HG03571 (cell line): ENCODE data around the gene SYTL2.
"Not testable (repeated sequence)": the region's sequence is repeated elsewhere in the genome, so short reads cannot be mapped to it uniquely, and the experiment has no call there.

Experiments
- ATAC-seq: cut with Tn5 transposase; IDR thresholded peaks from one replicate; pipeline ENCODE4 v1.9.1; 2021; ENCODE audit not compliant: unreplicated experiment

The SYTL2 gene

GRCh38 chr11:85810871-85811611 is at the start of gene SYTL2:
Gene SYTL2, minus strand, starts transcription at chr11:85811141. Its CDS starts 53,416 bp downstream, at chr11:85757725.
- peak; percentile 76 for ATAC-seq

DNA sequence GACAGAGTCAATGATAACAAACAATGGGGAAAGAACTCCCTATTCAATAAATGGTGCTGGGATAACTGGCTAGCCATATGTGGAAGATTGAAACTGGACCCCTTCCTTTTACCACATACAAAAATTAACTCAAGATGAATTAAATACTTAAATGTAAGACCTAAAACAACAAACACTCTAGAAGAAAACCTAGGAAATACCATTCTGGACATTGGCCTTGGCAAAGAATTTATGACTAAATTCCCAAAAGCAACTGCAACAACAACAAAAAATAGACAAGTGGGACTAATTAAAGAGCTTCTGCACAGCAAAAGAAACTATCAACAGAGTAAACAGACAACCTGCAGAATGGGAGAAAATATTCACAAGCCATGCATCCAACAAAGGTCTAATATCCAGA is 48.6 kb upstream of the SYTL2 start:
- not testable (repeated sequence) for ATAC-seq

DNA sequence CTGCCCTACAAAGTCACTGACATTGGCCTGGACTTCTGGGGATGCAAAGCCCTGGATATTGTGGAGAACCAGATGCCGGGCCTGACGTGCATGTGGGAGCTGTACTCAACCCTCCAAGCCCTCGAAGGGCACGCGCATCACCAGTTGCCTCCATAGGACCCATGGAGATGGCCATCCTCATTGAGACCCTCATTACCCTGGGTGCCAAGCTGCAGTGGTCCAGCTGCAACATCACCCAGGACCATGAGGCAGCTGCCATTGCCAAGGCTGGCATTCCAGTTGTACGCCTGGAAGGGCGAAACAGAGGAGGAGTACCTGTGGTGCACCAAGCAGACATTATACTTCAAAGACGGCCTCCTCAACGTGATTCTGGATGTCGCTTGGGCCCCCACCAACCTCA is 46.2 kb upstream of the SYTL2 start:
- ATAC-seq: no peak

DNA sequence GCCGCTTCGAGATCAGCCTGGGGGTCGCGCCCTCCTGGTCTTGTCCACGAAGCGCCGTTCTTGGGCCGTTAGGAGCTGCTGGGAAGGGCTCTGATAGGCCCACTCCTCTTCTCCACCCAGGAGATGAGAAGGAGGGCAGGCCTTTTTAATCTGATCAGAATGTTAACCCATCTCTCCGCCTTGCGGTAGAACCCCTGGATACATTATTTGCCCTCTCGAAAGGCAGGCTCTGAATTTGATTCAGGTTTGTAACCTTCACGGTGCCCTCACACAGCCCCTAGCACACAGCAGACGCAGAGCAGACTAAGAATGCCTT is 44.4 kb upstream of the SYTL2 start, which contains the start of gene CCDC83:
CCDC83 (plus strand) TSS at position 43 of the 316 bp plus-strand sequence. CDS start 9,741 bp downstream, outside the sequence.
- no peak for ATAC-seq

GRCh38 chr11:85854557-85855340 is 43.8 kb upstream of the SYTL2 start:
- peak; percentile 100 for ATAC-seq

DNA sequence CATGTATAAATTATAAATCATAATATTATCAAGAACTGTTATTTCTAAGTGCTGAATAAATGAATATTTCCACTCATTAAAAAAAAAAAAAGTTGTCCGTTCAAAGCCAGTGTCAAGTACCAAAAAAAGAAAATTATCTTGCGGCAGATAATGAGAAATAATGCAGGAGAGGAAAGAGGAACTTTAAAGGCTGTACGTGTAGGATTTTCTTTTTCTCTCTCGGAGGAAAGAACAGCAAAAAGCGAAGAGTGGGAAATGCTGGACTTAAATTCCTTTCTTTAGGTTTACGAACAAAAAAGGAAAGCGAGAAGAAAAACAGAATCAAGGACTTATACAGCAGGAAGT is 43.2 kb upstream of the SYTL2 start:
- ATAC-seq: no peak

DNA sequence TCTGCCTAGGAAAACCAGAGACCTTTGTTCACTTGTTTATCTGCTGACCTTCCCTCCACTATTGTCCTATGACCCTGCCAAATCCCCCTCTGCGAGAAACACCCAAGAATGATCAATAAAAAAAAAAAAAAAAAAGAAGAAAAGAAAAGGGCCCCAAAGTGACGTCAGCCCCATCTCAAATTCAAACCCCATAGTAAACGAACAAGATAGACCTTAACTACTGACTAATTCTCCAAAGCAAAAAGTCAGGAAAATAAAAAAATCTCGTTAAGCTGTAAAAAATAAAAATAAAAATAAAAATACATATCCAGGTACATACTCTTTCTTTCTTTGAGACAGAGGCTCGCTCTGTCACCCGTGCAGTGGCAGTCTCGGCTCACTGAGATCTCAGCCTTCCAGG is 42.6 kb upstream of the SYTL2 start:
- ATAC-seq: not testable (repeated sequence)

DNA sequence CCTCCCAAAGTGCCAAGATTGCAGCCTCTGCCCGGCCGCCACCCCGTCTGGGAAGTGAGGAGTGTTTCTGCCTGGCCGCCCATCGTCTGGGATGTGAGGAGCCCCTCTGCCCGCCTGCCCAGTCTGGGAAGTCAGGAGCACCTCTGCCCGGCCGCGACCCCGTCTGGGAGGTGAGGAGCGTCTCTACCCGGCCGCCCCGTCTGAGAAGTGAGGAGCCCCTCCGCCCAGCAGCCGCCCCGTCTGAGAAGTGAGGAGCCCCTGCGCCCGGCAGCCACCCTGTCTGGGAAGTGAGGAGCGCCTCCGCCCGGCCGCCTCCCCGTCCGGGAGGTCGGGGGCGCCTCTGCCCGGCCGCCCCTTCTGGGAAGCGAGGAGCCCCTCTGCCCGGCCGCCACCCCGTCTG is 41.8 kb upstream of the SYTL2 start:
- ATAC-seq: not testable (repeated sequence)

DNA sequence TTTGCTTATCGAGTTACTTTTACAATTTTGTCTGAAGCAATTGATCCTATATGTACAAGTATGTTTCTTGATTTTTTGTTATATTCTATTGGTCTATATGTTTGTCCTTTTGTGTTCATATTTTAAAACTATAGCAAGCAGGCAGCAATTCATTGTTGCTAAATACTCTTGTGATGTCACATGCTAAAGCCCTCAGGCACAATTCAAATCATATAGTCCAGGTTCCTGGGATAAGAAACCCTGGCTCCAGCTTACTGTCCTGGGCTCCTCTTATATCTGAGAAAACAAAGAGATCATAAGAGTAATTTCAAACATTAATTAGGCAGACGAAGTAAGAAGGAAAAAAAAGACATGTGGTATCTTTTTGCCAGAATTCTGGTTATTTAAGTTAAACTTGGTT is 37.6 kb upstream of the SYTL2 start:
- no peak for ATAC-seq

GRCh38 chr11:85848006-85848405 is 37.1 kb upstream of the SYTL2 start:
- ATAC-seq: no peak

DNA sequence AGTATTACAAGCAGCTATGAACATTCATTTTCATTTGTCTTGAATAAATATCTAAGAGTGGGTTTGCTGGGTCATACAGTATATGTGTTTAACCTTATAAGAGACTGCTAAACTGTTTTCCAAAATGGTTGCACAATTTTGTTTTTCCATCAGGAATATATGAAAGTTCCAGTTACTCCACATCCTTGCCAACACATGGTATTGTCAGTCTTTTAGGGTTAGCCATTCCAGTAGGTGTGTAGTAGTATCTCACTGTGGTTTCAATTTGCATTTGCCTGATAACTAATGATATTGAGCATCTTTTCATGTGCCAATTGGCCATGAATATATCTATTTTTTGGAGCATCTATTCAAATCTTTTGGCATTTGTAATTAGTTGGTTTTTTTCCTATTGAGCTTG is 36.5 kb upstream of the SYTL2 start:
- no peak for ATAC-seq

DNA sequence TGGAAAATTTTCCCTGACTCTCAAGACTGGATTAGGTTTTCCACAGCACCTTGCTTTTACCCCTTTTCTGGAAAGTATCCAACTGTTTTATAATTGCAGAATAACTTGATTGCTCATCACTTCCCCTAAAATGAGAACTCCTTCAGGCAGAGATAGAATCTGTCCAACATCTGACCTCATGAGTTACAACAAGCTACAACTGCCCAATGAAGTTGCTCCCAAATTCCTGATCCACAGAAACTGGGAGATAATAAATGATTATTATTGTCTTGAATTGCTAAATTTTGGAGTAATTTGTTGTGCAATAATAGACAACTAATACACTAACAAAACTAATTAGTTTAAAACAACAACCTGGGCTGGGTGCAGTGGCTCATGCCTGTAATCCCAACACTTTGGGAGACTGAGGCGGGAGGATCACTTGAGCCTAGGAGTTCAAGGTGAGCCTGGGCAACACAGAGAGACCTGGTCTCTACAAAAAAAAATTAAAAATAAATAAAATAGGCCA is 34.2 kb upstream of the SYTL2 start:
- no peak for ATAC-seq

- no peak for ATAC-seq
Observed at GRCh38 chr11:85844439-85845123, 33.6 kb upstream of the SYTL2 start.

- no peak for ATAC-seq
Observed at GRCh38 chr11:85843929-85844328, 33.0 kb upstream of the SYTL2 start.

GRCh38 chr11:85840932-85841331 is 30.0 kb upstream of the SYTL2 start:
- ATAC-seq: not testable (repeated sequence)

GRCh38 chr11:85835729-85836128 is 24.8 kb upstream of the SYTL2 start:
- no peak for ATAC-seq

- ATAC-seq: no peak
Observed at GRCh38 chr11:85835263-85835662, 24.3 kb upstream of the SYTL2 start.

- ATAC-seq: no peak
Observed at GRCh38 chr11:85831050-85831449, 20.1 kb upstream of the SYTL2 start.

DNA sequence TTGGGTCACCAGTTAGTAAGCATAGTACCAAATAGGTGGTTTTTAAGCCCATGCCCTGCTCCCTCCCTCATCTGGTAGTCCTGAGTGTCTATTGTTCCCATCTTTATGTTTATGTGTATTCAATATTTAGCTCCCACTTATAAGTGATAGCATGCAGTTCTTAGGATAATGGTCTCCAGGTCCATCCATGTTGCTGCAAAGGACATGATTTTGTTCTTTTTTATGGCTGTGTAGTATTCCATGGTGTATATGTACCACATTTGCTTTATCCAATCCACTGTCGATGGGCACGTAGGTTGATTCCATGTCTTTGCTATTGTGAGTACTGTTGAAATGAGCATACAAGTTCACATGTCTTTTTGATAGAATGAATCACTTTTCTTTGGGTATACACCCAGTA is 18.2 kb upstream of the SYTL2 start:
- ATAC-seq: no peak

DNA sequence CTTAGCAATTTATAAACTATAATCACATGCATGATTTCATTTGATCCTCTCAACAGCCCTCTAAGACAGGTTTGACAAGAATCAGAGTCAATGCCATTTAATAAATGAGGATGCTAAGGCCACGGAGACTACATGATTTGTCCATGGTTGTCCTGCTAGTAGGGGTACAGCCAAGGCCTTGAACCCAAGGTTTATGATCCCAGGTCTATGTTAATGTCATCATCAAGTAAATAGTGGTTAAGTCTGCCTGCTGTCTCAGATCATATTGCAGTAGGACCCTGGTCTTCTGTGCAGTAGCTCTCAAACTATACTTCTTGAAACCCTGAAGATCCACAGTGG is 17.7 kb upstream of the SYTL2 start:
- ATAC-seq: no peak

DNA sequence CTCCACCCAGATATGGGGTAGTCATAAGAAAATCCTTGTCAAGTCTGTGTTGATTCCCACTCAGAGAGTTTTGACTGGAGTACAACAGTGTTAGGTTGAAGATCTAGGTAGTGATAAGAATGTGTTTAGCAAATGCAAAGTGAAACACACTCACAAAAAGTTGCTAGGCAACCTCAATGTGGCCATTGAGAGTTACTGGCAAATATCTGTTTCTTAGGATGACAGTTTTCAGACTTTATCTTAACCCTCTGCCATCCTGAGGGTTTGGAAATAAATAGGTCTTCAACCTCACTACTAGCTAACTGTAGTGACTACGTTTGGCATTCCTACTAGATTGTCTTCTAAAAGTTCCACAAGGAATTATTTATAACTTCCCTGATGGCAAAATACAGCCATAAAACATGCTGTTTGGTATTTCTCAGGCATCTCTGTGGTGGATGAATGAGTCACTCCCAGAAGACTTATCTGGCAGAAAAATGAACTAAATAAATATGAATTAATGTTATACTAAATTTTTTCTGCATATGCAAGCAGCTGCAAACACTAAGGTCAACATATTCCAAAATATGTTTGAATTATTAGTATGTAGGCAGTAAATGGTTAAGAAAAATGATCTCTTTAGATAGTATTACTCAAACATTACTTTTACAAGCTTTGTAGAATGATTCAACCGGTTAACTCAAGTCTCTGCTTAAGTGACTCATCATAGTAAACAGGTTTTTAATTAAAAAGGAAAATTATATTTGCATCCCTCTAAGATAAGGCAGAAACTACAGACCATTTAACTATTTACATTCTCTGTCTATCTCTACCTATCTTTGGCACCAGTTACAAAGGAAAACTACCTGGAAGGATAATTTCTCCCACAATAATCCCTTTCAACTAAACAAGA is 17.1 kb upstream of the SYTL2 start:
- no peak for ATAC-seq
